Measurements from ENCODE around the gene OSBPL3.
"Not testable (repeated sequence)": the region's sequence is repeated elsewhere in the genome, so short reads cannot be mapped to it uniquely, and the experiment has no call there.

The OSBPL3 gene

GRCh38 chr7:24916463-24917040 lies 63.4 kb downstream of the OSBPL3 start:
- DNase-seq: no peak

- no peak for DNase-seq
Observed at GRCh38 chr7:24914465-24914859, 65.5 kb downstream of the OSBPL3 start.

GRCh38 chr7:24913801-24914464 lies 66.0 kb downstream of the OSBPL3 start:
- DNase-seq: no peak

DNA sequence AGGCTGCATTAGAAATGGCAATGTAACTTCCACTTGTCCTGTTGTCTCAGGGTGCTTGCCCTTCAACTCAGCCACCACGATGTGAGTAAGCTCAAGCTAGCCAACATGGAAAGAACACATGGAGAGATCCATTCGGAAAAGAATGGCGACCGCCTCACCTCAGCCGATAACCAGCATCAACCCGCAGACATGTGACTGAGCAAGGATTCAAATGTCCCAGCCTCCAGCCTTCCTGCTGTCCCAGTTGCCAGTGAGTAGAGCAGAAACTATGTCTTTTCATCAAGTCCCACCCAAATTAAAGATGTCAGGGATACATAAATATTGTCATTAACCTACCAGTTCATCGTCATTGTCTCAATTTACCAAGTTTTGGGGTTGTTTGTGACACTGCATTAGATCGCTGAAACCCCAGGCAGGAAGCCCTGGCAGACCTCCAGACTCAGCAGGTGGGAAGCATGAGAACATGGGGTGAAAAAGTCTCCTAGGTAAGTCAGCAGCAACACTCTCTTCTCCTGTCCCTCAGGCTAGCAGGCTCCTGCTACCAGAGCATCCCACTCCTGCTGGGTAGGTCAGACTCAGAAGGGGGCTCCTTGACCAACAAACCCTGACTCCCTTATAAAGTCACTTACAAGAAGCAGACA lies 67.0 kb downstream of the OSBPL3 start:
- no peak for DNase-seq

DNA sequence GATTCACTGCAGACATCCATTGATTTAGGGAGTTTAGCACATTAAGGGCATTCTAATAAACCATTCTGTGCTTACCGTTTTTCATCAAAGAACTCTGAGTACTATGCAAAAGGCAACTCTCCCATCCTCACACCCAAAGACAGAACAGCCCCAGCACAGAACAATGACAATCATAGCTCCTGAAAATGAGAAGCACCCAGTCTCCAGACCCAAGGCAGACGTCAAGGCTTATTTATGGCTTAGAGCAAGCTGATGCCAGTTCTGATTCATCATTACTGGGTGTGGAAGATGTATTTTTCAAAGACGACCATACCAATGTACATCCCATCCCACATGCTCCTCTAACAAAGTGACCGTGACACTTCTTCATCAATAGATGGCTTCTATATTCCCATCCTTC lies 67.6 kb downstream of the OSBPL3 start:
- no peak for DNase-seq

- DNase-seq: no peak
Observed at GRCh38 chr7:24911213-24911603, 68.8 kb downstream of the OSBPL3 start.

GRCh38 chr7:24910551-24911212 lies 69.3 kb downstream of the OSBPL3 start:
- no peak for DNase-seq

- DNase-seq: no peak
Observed at GRCh38 chr7:24908727-24909126, 71.3 kb downstream of the OSBPL3 start.

GRCh38 chr7:24908166-24908565 lies 71.8 kb downstream of the OSBPL3 start:
- DNase-seq: no peak

DNA sequence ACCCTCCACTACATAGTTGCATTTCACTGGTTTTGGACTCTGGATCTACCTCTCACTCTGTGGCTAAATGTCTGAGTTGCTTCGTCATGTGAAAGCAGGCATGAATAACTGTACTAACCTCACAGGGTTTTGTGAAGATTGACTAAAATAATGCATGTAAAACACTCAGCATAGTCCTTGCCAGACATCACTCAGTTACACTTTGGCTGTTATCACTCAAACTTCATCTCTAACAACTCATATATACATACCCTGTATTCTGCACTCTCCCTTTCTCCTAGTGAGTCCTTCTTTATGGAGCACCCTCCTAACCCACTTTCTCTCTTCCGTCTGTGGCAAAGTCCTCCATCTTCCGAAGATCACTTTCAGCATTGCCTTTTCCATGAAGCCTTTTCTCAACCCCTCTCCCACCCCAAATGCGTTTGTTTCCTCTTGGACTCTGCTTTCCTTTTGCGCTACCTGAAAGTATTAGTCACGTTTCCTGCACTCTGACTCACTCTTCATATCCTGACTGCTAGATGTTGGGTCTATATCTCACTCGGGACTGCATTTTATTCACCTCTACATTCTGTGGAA lies 72.6 kb downstream of the OSBPL3 start:
- no peak for DNase-seq

DNA sequence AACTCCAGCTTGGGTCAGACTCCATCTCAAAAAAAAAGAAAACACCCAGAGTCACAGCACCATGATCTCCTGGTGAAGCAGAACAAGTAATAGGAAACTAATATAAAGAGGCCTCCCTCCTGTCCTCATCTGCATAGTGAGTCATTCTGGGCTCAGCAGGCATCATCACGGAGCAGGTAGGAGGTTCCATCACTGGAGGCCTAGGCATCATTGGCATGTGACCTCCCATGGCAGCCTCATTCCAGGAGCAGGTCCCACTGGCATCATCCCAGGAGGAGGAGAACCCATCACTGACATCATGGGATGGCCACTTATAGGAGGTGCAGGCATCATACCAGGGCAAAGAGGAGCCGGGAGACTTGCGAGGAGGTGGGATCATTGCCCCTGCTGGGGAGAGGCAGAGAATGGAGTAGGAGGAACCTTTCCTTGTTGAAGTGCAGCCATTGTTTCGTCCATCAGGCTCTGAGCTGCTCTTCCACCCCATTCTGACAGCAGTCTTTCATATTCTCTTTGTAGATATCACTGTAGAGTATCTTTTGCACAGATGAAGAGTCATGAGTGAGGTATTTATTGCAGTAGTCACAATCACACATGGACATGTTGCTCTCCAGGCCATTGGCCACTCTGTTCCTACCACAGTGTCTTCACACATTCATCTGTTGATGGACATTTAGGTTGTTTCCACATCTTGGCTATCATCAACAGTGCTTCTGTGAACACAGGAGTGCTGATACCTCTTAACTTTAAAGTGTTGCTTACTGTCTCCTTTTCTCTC lies 73.8 kb downstream of the OSBPL3 start:
- DNase-seq: no peak

GRCh38 chr7:24903992-24904391 lies 76.0 kb downstream of the OSBPL3 start:
- not testable (repeated sequence) for DNase-seq

DNA sequence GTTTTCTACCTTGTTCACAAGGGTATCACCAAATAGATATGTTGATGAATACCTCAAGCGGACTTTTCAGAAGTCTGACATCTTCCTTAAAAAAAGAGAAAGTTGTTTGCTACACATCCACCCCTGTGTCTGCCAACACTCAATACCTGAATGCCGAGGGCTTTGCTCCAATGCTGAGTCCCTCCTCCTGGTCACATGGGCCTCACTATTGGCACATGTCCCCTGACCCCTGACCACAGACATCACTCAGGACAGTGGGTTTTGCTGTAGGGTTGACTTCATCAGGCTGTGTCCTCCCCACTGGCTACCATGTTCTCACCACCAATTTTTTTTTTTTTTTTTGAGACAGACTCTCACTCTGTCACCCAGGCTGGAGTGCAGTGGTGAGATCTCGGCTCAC lies 76.4 kb downstream of the OSBPL3 start:
- DNase-seq: no peak

- no peak for DNase-seq
Observed at GRCh38 chr7:24902931-24903330, 77.0 kb downstream of the OSBPL3 start.

- DNase-seq: no peak
Observed at GRCh38 chr7:24902276-24902675, 77.7 kb downstream of the OSBPL3 start.

DNA sequence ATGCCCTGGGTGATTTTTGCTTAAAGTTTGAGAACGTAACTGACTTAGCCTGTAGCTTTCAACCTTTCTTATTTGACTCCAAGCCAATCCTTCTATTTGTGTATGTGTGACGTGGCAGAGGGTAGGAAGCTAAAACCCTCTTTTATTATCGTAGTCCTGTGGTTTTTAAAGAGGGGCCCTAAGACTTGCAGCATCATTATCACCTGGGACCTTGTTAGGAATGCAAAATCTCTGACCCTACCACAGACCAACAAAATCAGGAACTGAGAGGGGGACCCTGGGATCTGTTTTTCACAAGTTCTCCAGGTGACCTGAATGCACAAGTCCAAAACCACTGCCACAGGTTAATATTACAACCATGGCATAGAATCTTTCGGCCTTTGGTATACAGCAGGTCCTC lies 80.1 kb downstream of the OSBPL3 start:
- DNase-seq: no peak

DNA sequence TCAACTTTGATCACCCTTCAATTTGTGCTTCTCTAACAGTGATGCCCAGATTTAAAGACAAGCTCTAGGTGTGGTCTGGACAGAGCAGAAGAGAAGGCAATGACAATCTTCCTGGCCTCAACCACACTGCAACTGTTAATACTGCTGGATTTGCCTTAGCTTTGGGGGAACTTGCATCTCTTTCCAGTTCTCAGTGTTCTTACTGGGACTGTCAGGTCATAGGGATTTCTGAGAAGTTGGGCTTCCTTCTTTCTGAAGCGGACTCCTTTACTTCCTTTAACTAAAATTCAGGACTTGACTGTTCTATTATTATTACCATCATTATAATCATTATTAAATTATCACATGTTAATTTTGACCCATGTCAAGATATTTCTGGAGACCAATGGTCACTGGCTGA lies 80.8 kb downstream of the OSBPL3 start:
- no peak for DNase-seq

DNA sequence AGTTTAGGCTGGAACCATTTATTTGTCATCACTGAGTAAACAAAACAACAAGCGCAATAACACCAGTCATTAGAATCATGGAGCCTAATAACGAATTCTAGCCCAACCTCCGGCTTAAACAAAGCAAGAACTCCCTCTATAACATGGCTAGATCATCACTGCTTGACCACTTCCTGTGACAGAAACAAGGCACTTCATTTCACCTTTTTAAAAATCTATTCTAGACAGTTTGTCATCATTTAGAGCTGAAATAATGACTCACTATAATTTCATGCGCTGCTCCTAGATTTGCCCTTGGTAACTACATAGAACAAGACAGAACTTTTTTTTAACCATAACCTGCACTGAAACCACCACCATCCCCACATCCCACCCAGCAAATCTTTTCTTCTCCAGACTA lies 81.3 kb downstream of the OSBPL3 start:
- DNase-seq: no peak

- no peak for DNase-seq
Observed at GRCh38 chr7:24896031-24896501, 83.9 kb downstream of the OSBPL3 start.

DNA sequence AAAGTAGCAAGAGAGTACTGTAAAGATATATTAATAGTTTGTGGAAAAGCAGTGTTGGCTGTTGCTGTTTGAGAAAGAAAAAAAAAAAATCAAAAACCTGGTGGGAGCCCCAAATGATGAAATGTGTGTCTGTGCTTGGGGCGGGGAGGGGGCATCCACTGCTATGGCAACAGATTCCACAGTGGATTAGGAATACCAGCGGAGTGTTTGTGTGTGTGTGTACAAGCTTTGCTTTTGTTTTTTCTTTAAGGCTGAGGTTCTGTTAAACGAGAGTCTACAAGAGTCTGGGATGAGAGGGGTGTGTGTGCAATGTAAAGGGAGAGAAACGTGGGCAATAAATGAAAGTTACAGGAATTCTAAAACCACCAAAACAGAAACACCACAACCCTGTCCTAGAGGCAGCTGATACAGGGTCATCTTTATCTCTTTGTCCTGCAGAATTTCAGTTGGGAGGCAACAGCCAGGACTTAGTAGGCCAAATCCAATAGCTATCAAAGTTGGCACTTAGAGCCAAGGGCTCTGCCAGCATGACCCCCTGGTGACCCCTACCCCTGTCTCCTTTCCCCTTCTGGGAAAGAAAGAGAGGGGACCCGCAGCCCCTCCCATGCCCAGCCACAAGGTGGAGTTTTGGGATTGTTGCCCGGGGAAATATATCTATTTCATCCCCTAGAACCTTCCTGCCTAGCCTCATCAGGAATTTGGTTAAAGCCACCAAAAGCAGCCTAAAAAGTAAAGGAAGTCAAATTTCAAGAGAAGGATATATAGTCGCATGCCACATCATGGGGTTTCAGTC lies 85.4 kb downstream of the OSBPL3 start:
- DNase-seq: no peak

DNA sequence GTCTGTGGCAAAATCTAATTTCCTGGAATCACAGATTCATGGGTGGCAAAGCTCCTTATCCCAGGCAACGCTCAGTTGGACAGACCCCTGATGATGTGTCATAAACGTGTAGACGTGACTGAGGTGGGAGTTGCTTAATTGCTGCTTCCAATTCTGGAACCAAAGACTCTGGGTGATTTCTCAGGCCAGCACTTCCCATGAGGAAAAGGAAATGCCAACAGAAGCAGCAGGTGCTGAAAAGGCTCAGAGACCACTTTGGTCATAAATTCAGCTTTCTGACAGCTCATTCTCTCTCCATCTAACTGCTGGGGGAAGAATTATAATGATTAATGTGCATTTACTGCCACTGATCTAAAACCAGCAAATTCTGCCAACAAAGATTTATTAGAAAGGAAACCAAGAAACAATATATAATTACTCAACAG lies 88.7 kb downstream of the OSBPL3 start:
- DNase-seq: no peak

- DNase-seq: no peak
Observed at GRCh38 chr7:24889611-24890010, 90.4 kb downstream of the OSBPL3 start.

Measured in NCI-H510A (cell line).